ENCODE results near the gene HSFY1.
"Not testable (repeated sequence)": the region's sequence is repeated elsewhere in the genome, so short reads cannot be mapped to it uniquely, and the experiment has no call there.

Gene HSFY1

GRCh38 chrY:18546420-18546819, at the start of gene HSFY1:
Gene HSFY1 (plus strand): TSS chrY:18546720. CDS start chrY:18546788, 68 bp downstream.
- not testable (repeated sequence) for H3K27me3 ChIP-seq (ENCODE audit: low read depth, low read length); H3K27ac ChIP-seq (ENCODE audit: low read length); H3K4me1 ChIP-seq (ENCODE audit: control insufficient read depth in 1 of 2, insufficient read depth in 2 of 2, low read length in 2 of 2); H3K36me3 ChIP-seq (ENCODE audit: control insufficient read depth in 1 of 2, insufficient read depth in 2 of 2, low read length in 2 of 2); H3K4me3 ChIP-seq (ENCODE audit: low read depth in 1 of 2, low read length in 2 of 2); H3K9me3 ChIP-seq (ENCODE audit: control insufficient read depth in 1 of 2, low read length in 2 of 2)

- H3K27ac ChIP-seq (ENCODE audit: low read length); H3K4me1 ChIP-seq (ENCODE audit: control insufficient read depth in 1 of 2, insufficient read depth in 2 of 2, low read length in 2 of 2); H3K9me3 ChIP-seq (ENCODE audit: control insufficient read depth in 1 of 2, low read length in 2 of 2); H3K36me3 ChIP-seq (ENCODE audit: control insufficient read depth in 1 of 2, insufficient read depth in 2 of 2, low read length in 2 of 2); H3K27me3 ChIP-seq (ENCODE audit: low read depth, low read length); H3K4me3 ChIP-seq (ENCODE audit: low read depth in 1 of 2, low read length in 2 of 2): not testable (repeated sequence)
Measured at GRCh38 chrY:18504266-18504665, 42.3 kb upstream of the HSFY1 start.

- H3K4me1 ChIP-seq (ENCODE audit: control insufficient read depth in 1 of 2, insufficient read depth in 2 of 2, low read length in 2 of 2); H3K9me3 ChIP-seq (ENCODE audit: control insufficient read depth in 1 of 2, low read length in 2 of 2); H3K4me3 ChIP-seq (ENCODE audit: low read depth in 1 of 2, low read length in 2 of 2); H3K27me3 ChIP-seq (ENCODE audit: low read depth, low read length); H3K27ac ChIP-seq (ENCODE audit: low read length); H3K36me3 ChIP-seq (ENCODE audit: control insufficient read depth in 1 of 2, insufficient read depth in 2 of 2, low read length in 2 of 2): not testable (repeated sequence)
Measured at GRCh38 chrY:18530995-18531655, 15.4 kb upstream of the HSFY1 start.

GRCh38 chrY:18538952-18539351, 7.6 kb upstream of the HSFY1 start:
- not testable (repeated sequence) for H3K4me1 ChIP-seq (ENCODE audit: control insufficient read depth in 1 of 2, insufficient read depth in 2 of 2, low read length in 2 of 2); H3K4me3 ChIP-seq (ENCODE audit: low read depth in 1 of 2, low read length in 2 of 2); H3K9me3 ChIP-seq (ENCODE audit: control insufficient read depth in 1 of 2, low read length in 2 of 2); H3K27ac ChIP-seq (ENCODE audit: low read length); H3K27me3 ChIP-seq (ENCODE audit: low read depth, low read length); H3K36me3 ChIP-seq (ENCODE audit: control insufficient read depth in 1 of 2, insufficient read depth in 2 of 2, low read length in 2 of 2)

GRCh38 chrY:18553132-18553531, 6.6 kb downstream of the HSFY1 start:
- not testable (repeated sequence) for H3K4me1 ChIP-seq (ENCODE audit: control insufficient read depth in 1 of 2, insufficient read depth in 2 of 2, low read length in 2 of 2); H3K9me3 ChIP-seq (ENCODE audit: control insufficient read depth in 1 of 2, low read length in 2 of 2); H3K27ac ChIP-seq (ENCODE audit: low read length); H3K27me3 ChIP-seq (ENCODE audit: low read depth, low read length); H3K4me3 ChIP-seq (ENCODE audit: low read depth in 1 of 2, low read length in 2 of 2); H3K36me3 ChIP-seq (ENCODE audit: control insufficient read depth in 1 of 2, insufficient read depth in 2 of 2, low read length in 2 of 2)

GRCh38 chrY:18565915-18566314, 19.4 kb downstream of the HSFY1 start:
- not testable (repeated sequence) for H3K9me3 ChIP-seq (ENCODE audit: control insufficient read depth in 1 of 2, low read length in 2 of 2); H3K36me3 ChIP-seq (ENCODE audit: control insufficient read depth in 1 of 2, insufficient read depth in 2 of 2, low read length in 2 of 2); H3K27ac ChIP-seq (ENCODE audit: low read length); H3K4me1 ChIP-seq (ENCODE audit: control insufficient read depth in 1 of 2, insufficient read depth in 2 of 2, low read length in 2 of 2); H3K27me3 ChIP-seq (ENCODE audit: low read depth, low read length); H3K4me3 ChIP-seq (ENCODE audit: low read depth in 1 of 2, low read length in 2 of 2)
